GM04504 (cell line): ENCODE data around the gene OGG1.

Source experiments
- DNase-seq: peaks from one replicate; pipeline ENCODE4 v3.0.0-alpha.2; 2012; ENCODE audit warnings: low read depth

OGG1 gene

DNA sequence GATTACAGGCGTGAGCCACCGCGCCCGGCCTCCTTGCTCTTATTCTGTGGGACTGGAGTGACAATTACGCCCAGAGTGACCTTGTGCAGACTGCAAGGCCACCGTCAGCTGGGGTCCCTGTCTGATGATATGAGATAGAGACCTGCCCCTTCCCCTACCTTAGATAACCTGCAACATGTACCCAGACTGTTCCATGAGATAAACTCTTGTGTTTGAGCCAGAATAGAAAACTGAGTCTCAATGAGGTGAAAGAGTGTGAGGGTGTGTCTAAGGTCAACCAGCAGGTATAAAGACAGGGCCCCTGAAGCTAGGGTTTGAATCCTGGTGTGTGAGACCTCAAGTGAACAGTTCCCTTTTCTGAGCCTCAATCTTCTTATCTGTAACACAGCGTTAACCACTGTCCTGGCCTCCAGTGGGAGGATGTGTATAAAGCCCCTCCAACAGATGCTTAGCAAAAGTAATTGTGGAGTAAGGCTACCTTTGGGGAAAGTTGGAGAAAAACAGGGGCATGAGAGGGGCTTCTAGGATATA lies 36.5 kb downstream of the OGG1 start:
- no peak for DNase-seq

GRCh38 chr3:9786825-9787669 lies 37.3 kb downstream of the OGG1 start:
- DNase-seq: no peak

GRCh38 chr3:9787714-9788113 lies 38.0 kb downstream of the OGG1 start:
- no peak for DNase-seq

DNA sequence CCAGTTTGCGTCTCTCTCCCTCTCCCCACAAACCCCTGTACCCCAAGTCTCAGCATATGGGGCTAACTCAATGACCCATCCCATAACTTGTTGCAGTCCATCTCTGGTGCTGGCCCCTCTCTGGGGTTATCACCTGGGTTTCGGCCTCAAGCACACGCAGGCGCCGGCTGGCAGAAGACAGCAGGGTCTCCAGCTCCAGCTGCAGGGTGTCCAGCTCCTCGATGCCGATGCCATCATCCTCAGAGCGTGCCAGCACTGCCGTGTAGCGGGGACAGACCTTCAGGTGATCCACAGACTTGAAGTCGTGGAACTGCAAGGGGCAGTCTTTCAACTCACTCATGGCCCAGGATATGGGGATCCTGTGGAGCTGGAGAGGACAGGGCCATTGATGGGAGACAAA lies 41.4 kb downstream of the OGG1 start:
- DNase-seq: no peak

- no peak for DNase-seq
Measured at GRCh38 chr3:9791790-9792404, 42.1 kb downstream of the OGG1 start.

- DNase-seq: peak; percentile 94
Measured at GRCh38 chr3:9792405-9793160, 42.8 kb downstream of the OGG1 start, which contains the start of the genes ARPC4 and TADA3. Gene ARPC4 (plus strand): TSS chr3:9793082. CDS start chr3:9793122, 40 bp downstream. Gene TADA3 (minus strand): TSS chr3:9792473. CDS start chr3:9791466, 1,007 bp downstream.

DNA sequence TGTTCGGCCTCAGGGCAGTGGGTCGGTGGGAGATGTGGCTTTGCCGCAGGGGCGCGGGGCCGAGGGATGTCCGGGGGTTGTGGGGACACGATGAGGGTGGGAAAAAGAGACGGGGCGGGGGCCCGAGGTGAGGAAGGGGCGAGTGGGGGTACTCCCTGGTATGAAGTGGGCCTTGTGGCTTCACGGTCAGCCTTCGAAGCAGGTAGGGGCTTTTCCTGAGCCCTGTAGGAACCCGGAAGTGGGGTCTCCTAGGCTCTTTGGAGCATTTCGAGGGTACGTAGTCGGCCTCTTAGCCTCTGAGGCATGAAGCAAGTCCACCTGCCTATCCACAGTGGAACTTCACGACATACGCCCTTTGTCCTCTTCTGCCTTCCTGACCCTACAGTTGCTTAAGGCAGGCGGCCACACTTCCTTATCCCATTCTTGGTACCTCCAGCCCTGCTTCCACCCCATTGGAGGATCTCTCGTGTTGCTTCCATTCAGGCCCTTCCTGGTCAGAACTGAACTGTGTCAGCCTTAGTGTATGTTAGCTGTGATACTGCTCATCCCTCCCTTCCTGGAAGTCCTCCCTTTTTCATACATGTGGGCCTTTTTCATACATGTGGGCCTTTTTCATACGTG lies 43.5 kb downstream of the OGG1 start:
- DNase-seq: no peak

GRCh38 chr3:9794400-9794799 lies 44.6 kb downstream of the OGG1 start:
- no peak for DNase-seq

- DNase-seq: no peak
Measured at GRCh38 chr3:9795207-9795606, 45.5 kb downstream of the OGG1 start.

- no peak for DNase-seq
Measured at GRCh38 chr3:9797196-9797945, 47.6 kb downstream of the OGG1 start.

DNA sequence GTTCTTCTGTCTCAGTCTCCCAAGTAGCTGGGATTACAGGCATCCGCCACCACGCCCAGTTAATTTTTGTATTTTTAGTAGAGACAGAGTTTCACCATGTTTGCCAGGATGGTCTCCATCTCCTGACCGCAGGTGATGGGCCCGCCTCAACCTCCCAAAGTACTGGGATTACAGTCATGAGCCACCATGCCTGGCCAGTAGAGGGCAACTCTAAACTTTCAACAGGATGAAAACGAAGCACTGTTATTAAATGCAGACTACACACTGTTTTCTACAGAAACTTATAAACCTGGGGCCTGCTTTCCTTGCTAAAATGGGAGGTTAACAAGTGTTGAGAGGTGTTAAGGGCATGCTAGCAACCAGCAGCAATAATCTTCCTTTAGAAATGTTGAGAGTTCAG lies 50.8 kb downstream of the OGG1 start:
- DNase-seq: no peak

- DNase-seq: no peak
Measured at GRCh38 chr3:9803494-9803893, 53.7 kb downstream of the OGG1 start.

- DNase-seq: no peak
Measured at GRCh38 chr3:9804996-9805395, 55.2 kb downstream of the OGG1 start.

DNA sequence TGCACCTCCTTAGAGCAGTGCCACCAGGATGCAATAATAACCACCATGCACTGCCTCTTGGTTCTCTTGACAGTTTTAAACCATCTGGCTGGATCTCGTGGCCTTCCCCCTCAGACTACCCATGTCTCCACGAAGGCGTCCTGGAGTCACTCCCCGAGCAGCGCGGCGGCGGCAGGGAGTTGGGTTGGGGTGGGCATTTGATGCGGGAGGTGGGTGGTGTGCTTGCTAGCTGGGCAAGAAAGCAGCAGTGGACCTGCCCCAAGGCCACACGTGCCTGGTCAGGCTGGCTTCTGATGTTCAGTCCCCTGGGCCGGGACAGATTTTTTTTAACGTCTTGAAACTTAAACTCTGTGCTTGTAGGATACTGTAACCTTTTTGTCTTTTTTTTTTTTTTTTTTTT lies 56.4 kb downstream of the OGG1 start:
- no peak for DNase-seq
